Activated naive CD4-positive, alpha-beta T cell treated with anti-CD3 and anti-CD28 coated beads, Interleukin-2, amount 50 U/mL, for 24 hours (primary cell): ENCODE measurements around the gene GPR141.
"Not testable (repeated sequence)": the region's sequence is repeated elsewhere in the genome, so short reads cannot be mapped to it uniquely, and the experiment has no call there.

Source experiments
- H3K27ac Mint-ChIP-seq: one replicate; pipeline ENCODE4 v1.8.0; 2021; ENCODE audit warnings: mild to moderate bottlenecking, mixed read lengths
- H3K27me3 Mint-ChIP-seq: one replicate; pipeline ENCODE4 v1.8.0; 2021; ENCODE audit warnings: mixed read lengths
- H3K36me3 Mint-ChIP-seq: one replicate; pipeline ENCODE4 v1.8.0; 2021; ENCODE audit warnings: mixed read lengths
- H3K4me1 Mint-ChIP-seq: one replicate; pipeline ENCODE4 v1.8.0; 2021; ENCODE audit warnings: mixed read lengths
- H3K4me3 Mint-ChIP-seq: one replicate; pipeline ENCODE4 v1.8.0; 2021; ENCODE audit warnings: mild to moderate bottlenecking, mixed read lengths
- H3K9me3 Mint-ChIP-seq: one replicate; pipeline ENCODE4 v1.8.0; 2021; ENCODE audit warnings: mixed read lengths

GPR141 gene

GRCh38 chr7:37671876-37672275, 11.7 kb upstream of the GPR141 start:
- H3K27me3 Mint-ChIP-seq = peaks cover 7% of the 10 kb centered on the region
- H3K36me3 Mint-ChIP-seq = no peaks in the 10 kb centered on the region
- H3K4me3 Mint-ChIP-seq = no peak overlapping the region
- no peaks in the 10 kb centered on the region for H3K9me3 Mint-ChIP-seq
- H3K27ac Mint-ChIP-seq = no peak overlapping the region
- no peaks in the 10 kb centered on the region for H3K4me1 Mint-ChIP-seq

DNA sequence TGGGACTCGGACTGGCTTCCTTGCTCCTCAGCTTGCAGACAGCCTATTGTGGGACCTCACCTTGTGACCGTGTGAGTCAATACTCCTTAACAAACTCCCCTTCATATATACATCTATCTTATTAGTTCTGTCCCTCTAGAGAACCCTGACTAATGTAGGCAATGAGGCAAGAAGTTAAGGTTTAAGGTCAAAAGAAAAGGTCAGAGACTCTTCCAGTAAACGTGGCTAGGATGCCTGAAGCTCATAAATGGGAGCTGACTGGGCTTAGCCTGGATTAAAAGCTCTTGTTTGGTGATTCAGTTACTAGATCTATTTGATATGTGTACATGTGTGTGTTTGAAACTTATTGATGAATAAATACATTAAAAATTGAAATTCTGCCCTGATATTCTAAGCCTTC, 10.6 kb upstream of the GPR141 start:
- Mint-ChIP-seq H3K27ac (no peak overlapping the region), H3K4me3 (no peak overlapping the region), H3K9me3 (no peaks in the 10 kb centered on the region), H3K36me3 (no peaks in the 10 kb centered on the region), H3K27me3 (peaks cover 7% of the 10 kb centered on the region), H3K4me1 (no peaks in the 10 kb centered on the region)

GRCh38 chr7:37673523-37673922, 10.0 kb upstream of the GPR141 start:
- Mint-ChIP-seq H3K4me1 (no peaks in the 10 kb centered on the region), H3K27ac (no peak overlapping the region), H3K4me3 (no peak overlapping the region), H3K36me3 (no peaks in the 10 kb centered on the region), H3K9me3 (no peaks in the 10 kb centered on the region), H3K27me3 (peaks cover 5% of the 10 kb centered on the region)

DNA sequence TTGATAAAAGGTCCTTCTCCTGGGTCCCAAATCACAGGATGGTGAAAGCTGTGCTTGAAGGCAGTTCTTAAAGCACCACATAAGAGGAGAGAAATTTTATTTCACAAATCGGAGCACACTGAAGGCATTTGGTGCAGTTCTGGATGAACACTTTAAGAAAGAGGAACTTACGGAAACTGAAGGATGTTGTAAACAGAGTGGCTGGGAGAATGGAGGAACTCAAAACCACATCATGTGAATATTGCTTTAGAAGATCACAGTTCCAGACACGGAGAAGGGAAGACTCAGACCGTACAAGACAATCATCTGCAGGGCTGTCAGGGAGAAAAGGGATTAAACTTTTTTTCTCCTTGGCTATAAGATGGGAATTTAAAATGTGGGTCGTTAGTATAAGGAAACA, 9.0 kb upstream of the GPR141 start:
- Mint-ChIP-seq H3K4me3 (no peak overlapping the region), H3K4me1 (no peaks in the 10 kb centered on the region), H3K27ac (no peak overlapping the region), H3K9me3 (no peaks in the 10 kb centered on the region), H3K36me3 (no peaks in the 10 kb centered on the region), H3K27me3 (peaks cover 5% of the 10 kb centered on the region)

GRCh38 chr7:37675749-37676148, 7.8 kb upstream of the GPR141 start:
- Mint-ChIP-seq H3K36me3 (no peaks in the 10 kb centered on the region), H3K4me3 (no peak overlapping the region), H3K27ac (no peak overlapping the region), H3K9me3 (no peaks in the 10 kb centered on the region), H3K27me3 (peaks cover 8% of the 10 kb centered on the region), H3K4me1 (no peaks in the 10 kb centered on the region)

- Mint-ChIP-seq H3K4me3 (peak overlapping the region; percentile 58), H3K36me3 (no peaks in the 10 kb centered on the region), H3K27me3 (peaks cover 5% of the 10 kb centered on the region), H3K4me1 (no peaks in the 10 kb centered on the region), H3K9me3 (no peaks in the 10 kb centered on the region), H3K27ac (no peak overlapping the region)
Measured at GRCh38 chr7:37684927-37685326, 1.4 kb downstream of the GPR141 start.

GRCh38 chr7:37686556-37687345, 3.2 kb downstream of the GPR141 start:
- Mint-ChIP-seq H3K27me3 (peaks cover 4% of the 10 kb centered on the region), H3K27ac (no peak overlapping the region), H3K36me3 (no peaks in the 10 kb centered on the region), H3K9me3 (peaks cover 4% of the 10 kb centered on the region), H3K4me3 (no peak overlapping the region), H3K4me1 (no peaks in the 10 kb centered on the region)

GRCh38 chr7:37690206-37690605, 6.6 kb downstream of the GPR141 start:
- Mint-ChIP-seq H3K27ac (no peak overlapping the region), H3K9me3 (peaks cover 4% of the 10 kb centered on the region), H3K27me3 (peaks cover 3% of the 10 kb centered on the region), H3K4me1 (no peaks in the 10 kb centered on the region), H3K36me3 (no peaks in the 10 kb centered on the region), H3K4me3 (peak overlapping the region; percentile 32)

GRCh38 chr7:37694208-37695094, 10.9 kb downstream of the GPR141 start:
- peaks cover 4% of the 10 kb centered on the region for H3K9me3 Mint-ChIP-seq
- no peak overlapping the region for H3K27ac Mint-ChIP-seq
- no peak overlapping the region for H3K4me3 Mint-ChIP-seq
- no peaks in the 10 kb centered on the region for H3K36me3 Mint-ChIP-seq
- peaks cover 3% of the 10 kb centered on the region for H3K27me3 Mint-ChIP-seq
- no peaks in the 10 kb centered on the region for H3K4me1 Mint-ChIP-seq

DNA sequence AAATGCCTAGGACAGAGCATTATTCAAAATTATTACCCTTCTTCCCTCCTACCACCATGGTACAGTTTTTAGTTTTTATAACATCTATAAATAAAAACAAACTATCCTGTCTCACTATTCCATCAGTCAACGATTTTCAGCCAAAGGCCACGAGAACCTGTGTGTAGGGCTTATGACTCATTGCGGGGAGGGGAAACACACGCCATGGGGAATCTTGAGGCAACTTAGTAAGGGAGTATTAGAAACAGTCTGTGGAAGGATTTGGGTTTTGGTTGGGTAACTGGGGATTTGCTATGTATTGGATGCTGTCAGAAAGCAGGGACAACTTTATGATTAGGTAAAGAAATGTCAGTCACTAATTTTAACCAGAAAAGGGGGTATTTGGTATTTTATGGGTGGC, 14.7 kb downstream of the GPR141 start:
- no peak overlapping the region for H3K27ac Mint-ChIP-seq
- H3K36me3 Mint-ChIP-seq = no peaks in the 10 kb centered on the region
- H3K27me3 Mint-ChIP-seq = peaks cover 3% of the 10 kb centered on the region
- H3K9me3 Mint-ChIP-seq = no peaks in the 10 kb centered on the region
- H3K4me3 Mint-ChIP-seq = no peak overlapping the region
- no peaks in the 10 kb centered on the region for H3K4me1 Mint-ChIP-seq

- H3K9me3 Mint-ChIP-seq = no peaks in the 10 kb centered on the region
- no peak overlapping the region for H3K27ac Mint-ChIP-seq
- no peaks in the 10 kb centered on the region for H3K4me1 Mint-ChIP-seq
- peaks cover 3% of the 10 kb centered on the region for H3K27me3 Mint-ChIP-seq
- H3K4me3 Mint-ChIP-seq = no peak overlapping the region
- H3K36me3 Mint-ChIP-seq = no peaks in the 10 kb centered on the region
Measured at GRCh38 chr7:37698782-37699181, 15.2 kb downstream of the GPR141 start.

DNA sequence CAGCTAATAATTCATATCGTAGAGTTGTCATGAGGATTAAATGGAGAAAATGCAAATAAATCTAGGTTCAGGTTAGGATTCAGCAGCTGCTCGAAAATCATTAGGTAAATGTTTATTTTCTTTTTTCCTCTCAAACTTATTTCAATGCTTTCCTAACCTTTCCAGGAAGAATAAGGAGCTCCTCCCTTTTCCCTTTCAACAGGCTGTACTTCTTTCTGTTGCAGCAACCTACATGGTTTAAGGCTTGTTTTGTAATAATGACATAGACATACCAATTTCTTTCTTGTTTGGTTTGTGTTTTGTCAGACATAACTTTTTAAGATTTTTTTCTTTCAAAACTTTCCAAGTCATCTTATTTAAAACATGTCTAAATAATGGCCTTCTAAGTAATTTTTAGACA, 18.2 kb downstream of the GPR141 start:
- H3K27me3 Mint-ChIP-seq = peaks cover 3% of the 10 kb centered on the region
- no peak overlapping the region for H3K4me3 Mint-ChIP-seq
- H3K9me3 Mint-ChIP-seq = no peaks in the 10 kb centered on the region
- H3K27ac Mint-ChIP-seq = no peak overlapping the region
- no peaks in the 10 kb centered on the region for H3K4me1 Mint-ChIP-seq
- no peaks in the 10 kb centered on the region for H3K36me3 Mint-ChIP-seq

DNA sequence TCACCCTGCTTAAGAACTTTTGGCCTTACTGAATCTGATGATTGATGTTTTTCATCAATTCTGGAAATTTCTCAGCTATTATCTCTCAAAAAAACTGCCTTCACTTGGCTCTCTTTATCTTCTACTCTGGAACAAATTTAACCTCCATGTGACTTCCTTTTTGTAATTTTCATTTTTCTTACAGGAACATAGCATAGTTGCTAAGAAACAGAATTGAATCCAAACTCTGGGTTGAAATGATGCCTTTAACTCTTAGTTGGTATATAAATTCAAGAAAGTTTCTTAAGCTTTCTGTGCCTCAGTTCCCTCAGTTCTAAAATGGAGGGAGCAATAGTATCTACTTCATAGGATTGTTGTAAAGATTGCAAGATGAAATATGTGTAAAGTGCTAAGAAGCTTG, 19.8 kb downstream of the GPR141 start:
- H3K27me3 Mint-ChIP-seq = peaks cover 4% of the 10 kb centered on the region
- H3K36me3 Mint-ChIP-seq = no peaks in the 10 kb centered on the region
- H3K4me3 Mint-ChIP-seq = no peak overlapping the region
- no peaks in the 10 kb centered on the region for H3K4me1 Mint-ChIP-seq
- no peak overlapping the region for H3K27ac Mint-ChIP-seq
- H3K9me3 Mint-ChIP-seq = no peaks in the 10 kb centered on the region

GRCh38 chr7:37704328-37704833, 20.8 kb downstream of the GPR141 start:
- H3K36me3 Mint-ChIP-seq, H3K4me1 Mint-ChIP-seq, H3K9me3 Mint-ChIP-seq, H3K27ac Mint-ChIP-seq, H3K4me3 Mint-ChIP-seq, H3K27me3 Mint-ChIP-seq: not testable (repeated sequence)

- Mint-ChIP-seq H3K27me3 (peaks cover 4% of the 10 kb centered on the region), H3K4me1 (no peaks in the 10 kb centered on the region), H3K9me3 (no peaks in the 10 kb centered on the region), H3K4me3 (no peak overlapping the region), H3K27ac (no peak overlapping the region), H3K36me3 (no peaks in the 10 kb centered on the region)
Measured at GRCh38 chr7:37705976-37706375, 22.4 kb downstream of the GPR141 start.

DNA sequence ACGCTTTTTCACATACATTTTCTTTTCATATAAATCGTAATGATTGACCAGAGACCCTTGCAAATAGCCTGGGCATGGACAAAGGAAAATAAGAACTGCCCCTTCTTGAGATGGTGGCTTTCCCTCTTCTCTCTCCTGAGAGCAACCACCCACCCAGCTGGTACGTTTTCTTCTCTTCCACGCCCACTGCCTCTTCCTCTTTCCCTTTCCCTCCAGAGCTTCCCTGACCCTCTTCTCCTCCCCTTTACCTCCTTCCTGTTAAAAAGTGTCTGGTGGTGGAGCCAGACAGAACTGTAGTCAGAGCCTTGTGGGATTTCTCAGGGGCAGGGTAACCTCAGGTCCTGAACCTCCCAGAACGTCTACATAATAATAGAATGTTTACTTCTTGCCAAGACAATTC, 23.2 kb downstream of the GPR141 start:
- Mint-ChIP-seq H3K9me3 (no peaks in the 10 kb centered on the region), H3K4me3 (no peak overlapping the region), H3K27ac (no peak overlapping the region), H3K27me3 (peaks cover 4% of the 10 kb centered on the region), H3K36me3 (no peaks in the 10 kb centered on the region), H3K4me1 (no peaks in the 10 kb centered on the region)
